Suppressor macrophage treated with lipopolysaccharide for 4 hours (primary cell): ENCODE measurements around the gene CENPVL1.
"Not testable (repeated sequence)": the region's sequence is repeated elsewhere in the genome, so short reads cannot be mapped to it uniquely, and the experiment has no call there.

Experiments used
- DNase-seq: peaks from one replicate; pipeline ENCODE4 v3.0.0-alpha.2; 2020

Gene CENPVL1

DNA sequence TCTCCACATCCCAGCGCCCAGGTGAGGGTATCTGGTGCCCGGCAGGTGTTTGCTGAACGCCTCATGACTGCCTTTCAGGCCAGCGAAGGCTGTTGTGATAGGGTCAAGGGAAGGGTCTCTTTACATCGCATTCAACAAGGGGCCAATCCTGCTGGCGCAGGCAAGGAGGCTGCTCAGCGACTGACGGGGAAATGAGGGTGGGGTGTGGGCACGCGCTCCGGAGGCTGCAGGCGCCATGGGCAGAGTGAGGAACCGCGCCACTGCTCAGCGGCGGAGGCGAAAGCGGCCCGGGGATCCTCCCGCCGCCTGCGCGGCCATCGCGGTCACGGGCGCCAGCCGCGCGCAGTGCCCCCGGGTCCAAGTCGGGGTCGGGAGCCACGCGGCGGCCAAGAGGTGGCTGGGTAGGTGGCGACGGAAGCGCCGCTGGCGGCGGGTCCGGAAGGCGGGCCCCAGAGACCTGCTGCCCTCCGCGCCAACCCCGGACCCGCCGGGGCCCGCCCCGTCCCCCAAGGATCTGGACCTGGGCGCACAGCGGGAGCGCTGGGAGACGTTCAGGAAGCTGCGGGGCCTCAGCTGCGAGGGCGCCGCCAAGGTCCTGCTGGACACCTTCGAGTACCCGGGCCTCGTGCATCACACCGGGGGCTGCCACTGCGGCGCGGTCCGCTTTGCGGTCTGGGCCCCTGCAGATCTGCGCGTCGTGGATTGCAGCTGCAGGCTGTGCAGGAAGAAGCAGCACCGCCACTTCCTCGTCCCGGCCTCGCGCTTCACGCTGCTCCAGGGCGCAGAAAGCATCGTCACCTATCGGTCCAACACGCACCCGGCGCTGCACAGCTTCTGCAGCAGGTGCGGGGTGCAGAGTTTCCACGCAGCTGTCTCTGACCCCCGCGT lies at the start of gene CENPVL1:
TSS of gene CENPVL1 (plus strand) at position 236 of the 888 bp plus-strand sequence. CDS start at position 236, 0 bp downstream.
- DNase-seq: not testable (repeated sequence)

DNA sequence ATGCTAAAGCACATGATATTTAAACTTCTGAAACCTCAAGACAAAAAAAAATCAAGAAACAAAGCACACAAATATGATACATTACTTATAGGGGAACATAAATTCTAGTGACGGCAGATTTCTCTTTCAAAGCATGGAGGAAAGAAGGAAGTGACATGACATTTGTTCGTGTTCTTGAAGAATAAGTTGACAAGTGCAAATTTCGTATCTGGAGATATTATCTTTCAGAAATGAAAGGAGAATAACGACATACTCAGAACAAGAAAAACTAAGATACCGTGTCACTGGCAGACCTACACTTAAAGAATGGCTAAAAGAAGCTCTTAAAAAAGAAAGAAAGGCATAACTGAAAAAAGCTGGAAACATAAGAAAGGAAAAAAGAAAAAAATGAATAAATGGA lies 44.3 kb upstream of the CENPVL1 start:
- DNase-seq: no peak

- not testable (repeated sequence) for DNase-seq
These were observed 30.5 kb upstream of the CENPVL1 start for GRCh38 chrX:51679689-51680433.

DNA sequence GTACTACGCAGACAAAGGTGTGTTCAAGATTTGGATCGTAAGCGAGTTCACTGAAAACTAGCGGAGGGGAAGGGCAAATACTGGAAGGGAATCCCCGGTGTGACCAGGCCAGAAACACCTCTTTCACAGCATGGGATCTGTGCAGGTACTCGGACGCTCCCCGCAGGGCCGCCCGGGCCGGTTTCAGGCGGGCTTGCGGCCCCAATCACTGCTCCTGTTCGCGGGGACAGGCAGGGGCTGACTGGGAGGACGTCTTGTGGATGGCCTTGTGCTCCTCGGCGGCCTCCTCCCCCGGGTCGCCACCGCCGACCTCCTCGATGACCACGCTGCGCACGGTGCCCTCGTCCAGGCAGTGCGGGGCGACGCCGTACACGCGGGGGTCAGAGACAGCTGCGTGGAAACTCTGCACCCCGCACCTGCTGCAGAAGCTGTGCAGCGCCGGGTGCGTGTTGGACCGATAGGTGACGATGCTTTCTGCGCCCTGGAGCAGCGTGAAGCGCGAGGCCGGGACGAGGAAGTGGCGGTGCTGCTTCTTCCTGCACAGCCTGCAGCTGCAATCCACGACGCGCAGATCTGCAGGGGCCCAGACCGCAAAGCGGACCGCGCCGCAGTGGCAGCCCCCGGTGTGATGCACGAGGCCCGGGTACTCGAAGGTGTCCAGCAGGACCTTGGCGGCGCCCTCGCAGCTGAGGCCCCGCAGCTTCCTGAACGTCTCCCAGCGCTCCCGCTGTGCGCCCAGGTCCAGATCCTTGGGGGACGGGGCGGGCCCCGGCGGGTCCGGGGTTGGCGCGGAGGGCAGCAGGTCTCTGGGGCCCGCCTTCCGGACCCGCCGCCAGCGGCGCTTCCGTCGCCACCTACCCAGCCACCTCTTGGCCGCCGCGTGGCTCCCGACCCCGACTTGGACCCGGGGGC lies 28.2 kb upstream of the CENPVL1 start:
- not testable (repeated sequence) for DNase-seq

- DNase-seq: not testable (repeated sequence)
These were observed 27.6 kb upstream of the CENPVL1 start, which contains the start of gene CENPVL2 for GRCh38 chrX:51682720-51683062. CENPVL2 (minus strand) TSS chrX:51682831; CDS start chrX:51682831, 0 bp downstream.

DNA sequence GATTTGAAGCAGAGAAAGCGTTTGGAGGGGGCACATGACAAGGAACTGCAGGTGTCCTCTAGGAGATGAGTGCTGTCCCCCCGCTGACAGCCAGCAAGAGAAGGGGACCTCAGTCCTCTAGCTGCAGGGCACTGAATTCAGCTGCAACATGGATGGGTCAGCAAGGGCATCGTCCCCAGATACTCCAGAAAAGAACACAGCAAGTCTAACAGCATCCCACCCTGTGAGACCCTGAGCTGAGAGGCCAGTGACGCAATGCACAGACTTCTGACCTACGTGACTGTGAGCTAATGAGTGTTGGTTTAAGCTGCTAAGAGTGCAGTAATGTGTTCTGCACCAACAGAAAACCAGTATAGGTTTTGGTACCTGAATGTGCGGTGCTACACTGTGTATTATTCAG lies 16.1 kb upstream of the CENPVL1 start:
- no peak for DNase-seq

- DNase-seq: no peak
These were observed 12.9 kb upstream of the CENPVL1 start for GRCh38 chrX:51697397-51697796.

- not testable (repeated sequence) for DNase-seq
These were observed 2.8 kb downstream of the CENPVL1 start for GRCh38 chrX:51712943-51713647.

DNA sequence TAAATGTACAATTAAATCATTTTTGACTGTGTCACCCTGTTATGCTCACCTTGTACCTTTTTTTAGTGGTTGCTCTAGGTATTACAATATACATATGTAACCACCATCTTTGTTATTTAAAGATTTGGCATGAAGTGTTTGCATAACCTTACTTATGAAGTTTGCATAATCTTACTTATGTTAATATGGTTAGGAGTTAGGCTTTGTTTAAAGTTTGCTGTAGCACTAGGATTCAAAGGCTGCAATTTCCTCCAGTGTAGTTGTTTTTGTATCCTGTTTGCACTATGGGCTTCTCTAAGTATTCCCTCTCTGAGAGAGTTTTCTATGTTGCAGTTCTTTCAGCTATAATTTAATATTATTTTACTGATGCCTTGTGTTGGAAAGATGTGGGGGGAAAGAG lies 17.9 kb downstream of the CENPVL1 start:
- DNase-seq: no peak

GRCh38 chrX:51737091-51737490 lies 26.8 kb downstream of the CENPVL1 start:
- peak; percentile 30 for DNase-seq

DNA sequence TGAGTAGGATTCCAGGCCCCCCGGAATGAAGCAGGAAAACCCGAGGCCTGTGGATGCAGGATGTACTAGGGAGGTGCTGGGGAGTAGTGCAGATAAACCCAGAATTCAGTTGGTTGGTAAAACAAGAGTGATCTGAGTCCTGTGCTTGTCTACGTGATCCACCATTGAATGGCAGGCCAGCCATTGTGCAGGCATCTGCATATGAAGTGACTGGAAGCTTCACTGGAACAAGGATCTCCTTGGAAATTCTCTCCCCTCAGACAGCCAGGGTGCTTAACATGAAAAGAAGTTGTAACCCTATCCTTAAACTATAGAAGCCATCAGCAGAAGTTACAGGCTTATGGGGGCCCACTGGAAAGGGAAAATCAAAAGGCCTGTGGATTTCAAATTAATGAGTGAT lies 32.3 kb downstream of the CENPVL1 start:
- DNase-seq: no peak

GRCh38 chrX:51743179-51743957 lies 33.1 kb downstream of the CENPVL1 start, which contains the start of gene GSPT2:
GSPT2 (plus strand) TSS chrX:51743442; CDS start chrX:51743627, 185 bp downstream.
- DNase-seq: peak; percentile 53

GRCh38 chrX:51747671-51748070 lies 37.4 kb downstream of the CENPVL1 start:
- no peak for DNase-seq

- DNase-seq: no peak
These were observed 48.9 kb downstream of the CENPVL1 start for GRCh38 chrX:51759055-51759839.

DNA sequence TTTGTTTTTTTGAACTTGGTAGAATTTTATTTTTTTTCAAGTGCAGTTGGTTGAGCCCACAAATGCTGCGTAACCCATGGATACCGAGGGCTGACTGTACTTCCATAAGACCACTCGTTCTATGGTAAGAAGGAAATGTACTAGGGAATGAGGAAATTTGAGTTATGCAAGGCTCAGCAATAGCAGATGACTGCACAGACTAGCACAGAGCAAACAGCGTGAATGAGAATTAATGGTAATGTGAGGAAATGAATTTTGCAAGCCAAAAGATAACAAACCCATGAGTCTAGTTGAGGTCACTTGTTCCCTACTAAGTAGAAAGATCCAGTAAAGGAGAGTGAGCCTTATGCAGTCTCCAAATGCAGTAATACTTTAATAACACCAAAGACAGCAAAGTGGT lies 50.3 kb downstream of the CENPVL1 start:
- no peak for DNase-seq
